GM21381 (cell line): ENCODE data around the gene SH3PXD2A.

Experiments used
- ATAC-seq: cut with Tn5 transposase; IDR thresholded peaks from one replicate; pipeline ENCODE4 v1.9.1; 2021; ENCODE audit warnings: mild to moderate bottlenecking, moderate library complexity; ENCODE audit not compliant: unreplicated experiment

Gene SH3PXD2A

DNA sequence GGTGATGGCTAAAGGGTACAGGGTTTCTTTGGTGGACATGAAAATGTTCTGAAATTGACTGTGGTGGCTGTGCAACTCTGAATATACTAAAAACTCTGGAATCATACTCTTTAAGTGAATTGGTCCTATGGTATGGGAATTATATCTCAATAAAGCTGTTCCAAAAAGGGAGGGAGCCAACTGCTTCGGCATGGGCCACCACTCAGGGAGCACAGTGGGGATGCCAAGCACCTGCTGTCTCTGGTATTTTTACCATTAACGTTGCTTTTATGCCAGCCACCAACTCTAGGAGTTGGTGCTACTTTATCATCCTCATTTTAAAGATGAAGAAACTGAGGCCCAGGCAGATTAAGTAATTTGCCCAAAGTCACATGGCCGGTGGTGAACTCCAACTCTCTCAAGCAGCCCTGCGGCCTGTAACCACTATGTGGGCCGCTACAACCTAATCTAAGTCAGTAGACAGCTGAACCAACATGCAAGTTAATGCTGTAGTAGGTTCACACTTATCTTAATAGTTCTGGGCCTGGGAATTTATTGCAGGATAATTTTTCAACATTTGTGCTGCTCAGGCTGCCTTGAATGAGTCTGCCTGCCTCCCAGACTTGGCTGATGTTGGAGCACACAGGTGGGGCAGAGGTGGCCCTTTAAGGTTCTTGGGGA is 20.8 kb downstream of the SH3PXD2A start:
- ATAC-seq: no peak

DNA sequence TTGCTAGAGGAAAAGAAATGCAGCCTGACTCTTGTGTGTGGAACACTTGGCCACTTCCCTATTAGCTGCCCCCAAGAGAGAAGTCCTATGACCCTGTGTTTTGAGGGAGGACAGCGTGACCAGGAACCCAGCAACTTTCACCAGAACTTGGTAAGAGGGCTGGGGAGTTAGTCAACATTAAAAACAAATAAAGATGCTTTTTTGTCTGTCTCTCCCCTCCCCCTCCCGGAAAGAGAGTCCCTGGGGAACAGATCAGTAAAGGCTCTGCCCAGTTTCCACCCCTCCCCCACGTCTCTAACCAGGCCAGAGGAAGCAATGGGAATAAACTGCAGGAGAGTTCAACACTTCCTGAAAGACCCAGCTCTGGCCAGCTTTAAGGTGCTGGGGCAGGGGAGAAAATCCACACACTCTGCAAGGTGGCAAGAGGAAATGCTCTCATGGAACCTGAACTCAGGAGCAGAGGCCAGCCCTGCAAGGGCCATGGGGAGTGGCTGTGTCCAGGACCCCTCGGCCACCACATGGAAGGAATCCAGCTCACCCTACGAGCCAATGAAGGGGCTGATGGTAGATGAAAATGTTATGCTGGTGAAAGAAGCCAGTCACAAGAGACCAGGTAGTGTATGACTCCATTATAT is 21.5 kb downstream of the SH3PXD2A start:
- no peak for ATAC-seq

DNA sequence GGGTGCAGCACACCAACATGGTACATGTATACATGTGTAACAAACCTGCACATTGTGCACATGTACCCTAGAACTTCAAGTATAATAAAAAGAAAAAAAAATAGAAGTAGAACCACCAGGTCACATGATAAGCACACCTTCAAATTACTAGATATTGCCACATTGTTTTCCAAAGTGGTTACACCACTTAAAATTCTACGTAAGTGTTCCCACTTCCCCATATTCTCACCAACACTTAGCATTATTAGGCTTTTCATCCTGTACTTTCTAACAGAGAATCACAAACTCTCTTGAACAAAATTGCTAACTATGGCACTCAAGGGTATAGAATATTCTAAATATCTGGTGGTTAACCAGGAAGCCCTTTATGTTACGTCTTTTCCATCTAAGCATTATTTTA is 22.6 kb downstream of the SH3PXD2A start:
- ATAC-seq: no peak

DNA sequence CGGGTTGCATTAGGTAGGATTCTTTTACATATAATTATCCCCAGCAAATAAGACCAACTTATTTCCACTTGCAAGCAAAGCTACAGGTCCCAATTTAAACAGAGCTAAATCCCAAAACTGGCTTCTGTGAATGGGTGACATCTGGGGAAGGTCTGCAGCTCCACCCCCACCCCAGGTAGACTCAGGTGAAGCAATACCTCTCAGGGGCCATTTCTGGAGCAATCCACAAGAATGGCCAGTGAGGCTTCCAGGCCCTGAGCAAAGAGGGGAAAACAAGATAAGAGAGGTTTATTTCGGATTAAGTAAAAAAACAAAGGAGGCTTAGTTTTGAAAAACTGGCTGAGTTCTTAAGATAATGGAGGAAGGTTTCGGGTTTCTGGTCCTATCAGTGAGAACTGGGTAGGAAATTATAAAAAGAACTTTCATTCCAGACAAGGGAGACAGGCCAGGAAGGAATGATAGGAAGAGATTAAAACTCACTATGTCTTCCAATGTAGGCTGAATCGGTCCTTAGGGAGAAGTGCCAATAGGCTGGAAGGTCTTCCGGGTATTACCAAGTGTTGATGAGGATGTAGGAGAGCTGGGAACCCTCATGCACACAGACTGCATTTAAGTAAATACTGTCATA is 25.4 kb downstream of the SH3PXD2A start:
- ATAC-seq: no peak

DNA sequence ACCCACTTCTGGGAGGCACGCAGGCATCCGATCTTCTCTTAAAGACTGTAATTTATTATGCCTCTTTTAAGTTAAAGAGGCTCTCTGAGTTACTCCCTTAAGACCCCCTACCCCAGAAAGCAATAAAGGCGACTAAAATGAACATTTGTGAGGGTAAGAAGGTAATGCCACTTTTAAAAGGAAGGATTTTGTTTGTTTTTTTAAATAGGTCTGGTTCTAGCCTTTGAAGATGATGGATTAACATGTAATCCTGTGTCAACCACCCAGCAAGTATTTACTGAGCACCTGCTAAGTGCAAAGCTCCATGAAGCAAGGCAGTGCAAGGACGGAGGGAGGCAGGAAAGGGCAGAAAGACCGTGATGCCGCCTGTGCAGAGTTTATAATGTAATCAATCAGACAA is 26.1 kb downstream of the SH3PXD2A start:
- no peak for ATAC-seq

DNA sequence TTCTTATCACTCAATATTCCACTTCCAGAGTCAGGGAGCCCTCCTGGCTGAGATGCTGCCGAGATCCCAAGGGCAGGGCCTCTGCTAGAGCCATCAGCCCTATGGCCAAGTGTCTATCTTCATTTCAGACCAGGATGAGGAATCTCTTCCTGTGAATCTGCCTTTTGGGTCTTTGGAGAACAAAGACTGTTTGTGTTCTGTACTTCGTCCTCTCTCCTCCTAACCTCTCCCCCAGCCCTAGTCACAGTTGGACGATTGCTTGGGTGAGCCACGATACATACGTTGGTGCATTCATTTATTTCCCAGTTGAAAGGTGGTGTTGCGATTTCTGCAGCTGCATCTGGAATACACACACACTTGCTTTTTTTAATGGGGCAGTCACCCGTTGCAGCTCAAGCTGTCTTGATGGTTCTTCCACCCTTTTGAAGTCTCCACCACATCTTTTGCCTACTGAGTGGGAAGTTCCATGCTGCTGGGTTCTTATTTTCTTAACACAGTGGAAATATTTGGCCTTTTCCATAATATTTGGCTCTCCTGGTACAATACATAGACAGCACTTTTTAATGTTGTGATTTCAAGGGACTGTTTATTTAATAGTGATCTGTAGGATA is 26.7 kb downstream of the SH3PXD2A start:
- ATAC-seq: no peak

DNA sequence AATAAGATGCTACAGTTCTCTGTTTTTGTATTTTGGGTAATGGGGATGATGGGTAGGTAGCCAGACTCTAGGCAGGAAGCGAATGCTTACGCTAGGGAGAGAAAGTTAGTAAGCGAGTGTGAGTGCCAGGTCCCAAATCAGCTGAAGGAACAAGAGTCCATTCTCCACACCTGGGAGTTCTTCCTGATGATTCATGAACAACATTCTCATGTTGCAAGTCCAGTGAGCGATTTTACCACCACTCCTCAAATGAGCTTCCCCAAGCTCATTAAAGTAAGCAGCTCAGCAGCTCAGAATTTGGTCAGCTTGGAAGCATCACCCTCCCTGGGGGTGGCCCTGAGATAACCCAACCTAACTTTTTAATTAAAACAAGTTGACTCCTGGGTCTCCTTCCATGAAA is 27.3 kb downstream of the SH3PXD2A start:
- ATAC-seq: no peak

DNA sequence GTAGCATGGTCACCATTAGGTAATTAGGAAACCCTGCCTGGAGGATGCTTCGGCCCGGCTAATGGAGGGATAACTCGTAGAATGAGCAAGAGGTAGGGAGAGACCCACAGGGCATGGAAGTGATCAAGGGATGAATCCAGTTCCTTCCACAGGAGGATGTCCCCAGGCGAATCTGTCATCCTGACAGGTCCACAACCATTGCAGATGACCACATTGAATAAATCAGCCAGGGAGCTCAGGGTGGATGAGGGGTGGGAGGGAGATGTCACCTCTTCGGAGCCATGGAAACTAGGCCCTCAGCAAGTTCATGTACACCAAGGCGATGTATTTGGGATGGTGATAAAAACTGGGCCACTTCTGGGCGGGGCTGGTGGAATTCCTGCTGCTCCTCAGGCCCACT is 28.5 kb downstream of the SH3PXD2A start:
- no peak for ATAC-seq

DNA sequence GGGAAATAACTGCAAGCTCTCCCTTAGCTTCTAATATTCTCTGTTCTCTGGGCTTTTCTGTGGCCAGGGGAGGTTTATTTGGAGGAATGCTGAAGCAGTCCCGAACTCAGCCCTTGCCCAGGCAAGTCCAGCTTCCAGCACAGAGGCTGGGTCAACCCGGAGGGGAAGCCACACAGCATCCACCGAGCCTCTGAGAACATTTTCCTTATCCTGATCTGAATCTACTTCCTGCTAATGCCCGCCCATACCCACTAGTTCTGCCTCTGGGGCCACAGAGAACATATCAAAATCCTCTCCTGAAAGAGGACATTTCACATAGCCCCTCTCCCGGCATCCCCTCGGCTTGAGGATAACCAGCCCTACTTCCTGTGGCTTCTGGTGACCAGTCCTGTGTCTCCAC is 31.1 kb downstream of the SH3PXD2A start:
- ATAC-seq: no peak

DNA sequence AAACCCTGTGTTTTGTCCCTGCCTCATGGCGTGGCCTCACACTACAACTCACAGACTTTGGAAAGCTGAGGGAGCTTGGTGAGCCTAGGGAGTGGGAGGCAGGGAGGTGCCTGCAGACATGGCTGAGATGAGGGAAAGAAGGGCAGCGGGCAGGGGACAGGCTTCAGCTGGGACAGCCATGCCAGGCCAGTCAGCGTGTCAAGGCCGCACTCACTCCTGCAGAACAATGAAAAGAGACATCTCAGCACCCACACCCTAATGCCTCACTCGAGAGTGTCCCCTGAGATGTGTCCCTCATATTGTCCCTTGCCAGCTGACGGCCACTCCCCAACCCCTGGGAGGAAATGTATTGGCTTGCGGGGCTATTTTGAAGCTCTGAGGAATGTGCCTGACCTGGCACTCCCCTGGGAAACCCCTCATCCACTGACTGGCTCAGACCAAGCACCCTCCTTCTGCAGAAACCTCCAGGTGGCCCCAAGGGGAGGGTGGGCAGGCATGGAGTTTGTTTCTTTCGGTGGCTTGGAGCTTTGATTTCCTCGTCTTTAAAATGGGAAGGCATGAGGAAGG is 31.6 kb downstream of the SH3PXD2A start:
- ATAC-seq: no peak

DNA sequence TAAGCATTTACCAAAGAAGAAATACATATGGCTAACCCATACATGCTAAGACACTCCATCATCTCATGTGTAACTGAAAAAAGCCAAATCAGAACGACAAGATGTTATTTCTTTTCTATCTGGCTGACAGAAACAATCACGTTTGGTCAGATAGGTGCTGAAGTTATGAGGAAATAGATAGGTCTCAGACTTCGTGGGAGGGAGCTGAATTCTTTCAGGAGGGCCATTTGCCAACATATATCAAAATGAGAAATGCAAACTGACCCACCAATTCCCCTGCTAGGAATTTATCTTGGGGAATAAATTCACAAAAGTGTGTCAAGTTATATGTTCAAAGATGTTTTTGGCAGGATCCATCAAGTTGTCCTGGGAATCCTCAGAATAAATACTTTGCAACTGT is 32.6 kb downstream of the SH3PXD2A start:
- ATAC-seq: no peak

DNA sequence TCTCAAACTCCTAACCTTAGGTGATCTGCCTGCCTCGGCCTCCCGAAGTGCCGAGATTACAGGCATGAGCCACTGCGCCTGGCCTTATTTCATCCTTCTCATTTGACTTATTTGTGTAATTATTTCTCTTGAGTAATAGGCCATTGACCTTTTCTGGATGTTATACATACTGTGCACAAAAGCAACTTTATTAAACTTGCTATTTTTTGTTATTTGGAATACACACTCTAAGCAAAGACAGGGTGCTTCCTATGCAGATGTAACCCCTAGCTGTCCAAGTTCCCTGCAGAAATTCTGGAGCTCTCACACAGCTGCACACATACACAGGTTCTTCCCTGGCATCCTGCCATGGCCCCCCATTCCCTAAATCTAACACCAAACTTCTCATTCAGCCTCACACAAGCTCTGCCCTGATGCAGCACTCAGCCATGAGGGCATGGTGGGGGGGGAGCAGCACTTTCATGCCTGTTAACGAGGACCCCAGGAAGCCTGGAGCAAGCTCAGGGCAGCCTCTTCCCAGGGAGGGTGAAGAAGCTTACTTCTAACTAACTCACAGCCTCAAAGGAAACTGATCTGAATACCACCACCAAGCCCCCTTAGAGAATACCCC is 33.2 kb downstream of the SH3PXD2A start:
- no peak for ATAC-seq

DNA sequence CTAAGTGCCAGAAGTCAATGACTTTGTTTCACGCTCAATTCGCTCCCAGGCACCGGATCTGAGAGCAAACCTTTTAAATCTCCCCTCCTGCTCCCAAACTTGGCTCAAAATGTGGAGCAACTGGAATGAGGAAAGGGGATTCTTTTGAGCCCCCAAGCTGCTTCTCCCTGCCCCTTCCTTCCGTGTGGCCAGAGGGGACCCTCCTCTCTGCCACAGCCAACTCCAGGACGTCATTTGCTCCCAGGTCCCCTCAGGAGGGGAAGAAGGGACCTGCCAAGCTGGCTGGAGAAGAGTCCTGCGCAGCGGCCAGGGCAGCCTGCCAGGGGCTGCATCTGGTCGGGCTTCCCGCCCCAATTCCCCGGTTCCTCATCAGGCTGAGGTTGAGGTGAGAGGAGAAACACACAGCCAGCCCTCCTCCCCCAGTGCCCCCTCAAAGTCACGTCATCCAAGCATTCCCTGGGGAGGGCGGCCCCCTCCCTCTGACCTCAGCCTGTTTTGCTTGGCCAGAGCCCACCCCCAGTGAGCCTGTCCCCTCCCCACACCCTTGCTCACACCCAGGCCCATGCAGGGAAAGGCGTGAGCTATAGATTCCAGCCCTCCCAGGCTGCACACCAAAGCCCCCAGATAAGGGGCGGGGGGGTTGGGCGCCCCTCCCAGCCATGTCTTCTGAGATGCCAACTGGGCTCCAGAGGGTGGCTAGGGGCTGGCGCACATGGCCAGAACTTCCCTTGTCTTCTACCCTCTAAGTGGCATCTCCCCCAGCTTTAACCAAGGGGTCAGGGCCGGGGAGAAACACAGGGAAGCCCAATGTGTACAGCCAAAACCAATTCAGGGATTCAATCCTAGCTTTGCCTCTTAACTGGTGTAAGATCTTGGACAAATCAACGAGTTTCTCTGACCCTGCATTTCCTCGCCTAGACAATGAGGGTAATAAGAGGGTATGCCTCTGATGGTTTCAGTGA is 35.0 kb downstream of the SH3PXD2A start:
- ATAC-seq: no peak

DNA sequence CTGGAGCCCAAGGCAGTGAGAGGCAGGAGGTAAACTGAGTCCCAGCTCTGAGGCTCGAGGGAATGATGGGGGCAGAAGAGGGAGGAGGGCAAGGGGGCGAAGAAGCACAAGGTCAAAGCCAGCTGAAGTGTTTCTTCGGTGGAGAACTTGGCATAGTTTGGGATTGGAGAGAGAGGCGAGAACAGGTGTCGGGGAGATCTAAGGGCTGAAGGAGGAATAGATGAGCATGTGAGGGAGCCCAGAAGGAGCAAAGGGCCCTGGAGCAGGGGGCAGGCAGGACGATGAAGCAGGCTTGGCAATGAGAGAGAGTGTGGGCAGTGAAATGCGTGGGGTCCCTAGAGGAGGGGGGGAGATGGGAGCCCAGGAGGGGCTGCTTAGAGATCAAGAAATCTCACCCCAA is 35.9 kb downstream of the SH3PXD2A start:
- ATAC-seq: no peak

DNA sequence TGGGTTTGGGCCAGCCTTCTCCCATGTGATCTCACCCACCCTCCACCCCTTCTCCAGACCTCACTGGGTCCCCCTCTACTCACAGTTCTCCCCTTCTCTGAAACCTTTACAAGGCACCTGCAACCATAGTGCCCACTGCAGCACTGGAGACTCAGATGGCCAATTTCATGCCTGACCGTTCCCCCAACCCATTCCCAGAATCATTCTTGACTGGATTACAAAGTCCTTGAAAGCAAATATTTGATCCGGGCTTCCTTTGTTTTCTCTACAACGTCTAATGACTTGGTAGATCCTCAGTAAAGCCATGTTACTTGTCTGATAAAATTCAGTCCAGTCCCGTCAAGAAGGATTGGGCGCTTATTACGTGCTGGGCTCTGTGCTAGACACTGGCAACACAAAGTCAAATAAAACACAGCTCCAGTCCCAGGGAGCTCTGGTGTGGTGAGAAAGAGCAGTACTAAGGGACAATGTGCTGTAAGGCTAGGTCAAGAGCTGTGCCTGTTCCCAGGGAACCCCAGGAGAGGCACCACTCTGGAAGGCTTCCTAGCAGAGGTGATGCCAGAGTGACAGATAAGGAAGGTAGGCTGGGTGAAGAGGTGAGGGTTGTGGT is 36.5 kb downstream of the SH3PXD2A start:
- ATAC-seq: no peak

DNA sequence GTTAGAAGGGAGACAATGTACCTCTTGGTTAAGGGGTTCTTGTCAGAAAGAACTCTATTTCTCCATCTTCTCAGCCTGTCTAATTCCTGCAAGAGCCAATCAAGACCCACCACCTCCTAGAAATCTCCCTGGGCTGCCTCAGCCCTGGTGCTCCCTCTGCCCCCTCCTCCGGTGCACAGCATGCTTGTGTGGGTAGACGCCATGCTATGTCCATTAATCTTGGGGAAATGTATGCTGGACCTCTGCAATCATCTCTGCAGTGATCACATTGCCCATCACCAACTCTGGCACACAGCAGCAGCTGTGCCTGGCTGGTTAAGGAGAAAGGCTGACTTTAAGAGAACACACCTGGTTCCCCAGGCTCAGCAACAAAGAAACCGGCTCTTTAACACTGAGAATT is 37.3 kb downstream of the SH3PXD2A start:
- ATAC-seq: no peak

DNA sequence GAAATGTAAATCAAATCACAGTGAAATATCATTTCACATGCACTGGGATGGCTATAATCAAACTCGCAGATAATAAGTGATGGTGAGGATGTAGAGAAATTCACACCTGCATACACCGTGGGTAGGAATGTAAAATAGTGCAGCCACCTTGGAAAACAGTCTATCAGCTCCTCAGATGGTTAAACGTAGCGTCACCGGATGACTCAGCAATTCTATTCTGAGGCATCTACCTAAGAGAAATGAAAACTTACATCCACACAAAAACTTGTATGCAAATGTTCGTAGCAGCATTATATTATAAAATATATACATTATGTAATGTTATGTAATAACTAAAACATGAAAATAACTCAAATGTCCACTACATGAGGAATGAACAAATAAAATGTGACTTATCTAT is 38.9 kb downstream of the SH3PXD2A start:
- no peak for ATAC-seq

DNA sequence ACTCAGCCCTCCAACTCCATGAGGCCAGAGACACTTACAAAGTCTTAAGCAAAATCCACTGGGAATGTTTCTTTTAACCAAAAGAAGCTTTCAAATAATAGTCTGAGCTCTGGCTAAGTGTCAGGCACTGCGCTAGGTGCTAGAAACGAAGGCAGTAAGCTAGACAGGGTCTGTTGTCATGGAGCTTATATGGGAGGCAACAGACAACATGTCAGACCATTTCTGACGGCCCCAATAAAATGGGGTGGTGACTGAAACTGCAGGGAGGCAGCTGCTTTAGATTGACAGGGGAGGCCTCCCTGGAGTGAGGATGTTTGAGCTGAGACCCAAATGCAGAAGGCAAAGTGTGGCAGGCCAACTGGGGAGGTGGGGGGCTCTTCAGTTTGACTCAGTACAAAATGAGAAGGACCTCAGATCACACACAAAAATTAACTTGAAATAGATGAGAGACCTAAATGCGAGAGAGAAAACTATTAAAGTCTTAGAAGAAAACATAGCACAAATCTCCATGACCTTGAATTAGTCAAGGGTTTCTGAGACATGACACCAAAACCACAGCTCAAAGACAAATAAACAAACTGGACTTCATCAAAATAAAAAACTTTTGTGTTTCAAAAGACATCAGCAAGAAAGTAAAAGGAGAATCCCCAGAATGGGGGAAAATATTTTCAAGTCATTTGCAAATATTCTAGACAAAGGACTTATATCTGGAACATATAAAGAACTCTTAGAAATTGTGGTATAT is 40.6 kb downstream of the SH3PXD2A start:
- ATAC-seq: no peak

DNA sequence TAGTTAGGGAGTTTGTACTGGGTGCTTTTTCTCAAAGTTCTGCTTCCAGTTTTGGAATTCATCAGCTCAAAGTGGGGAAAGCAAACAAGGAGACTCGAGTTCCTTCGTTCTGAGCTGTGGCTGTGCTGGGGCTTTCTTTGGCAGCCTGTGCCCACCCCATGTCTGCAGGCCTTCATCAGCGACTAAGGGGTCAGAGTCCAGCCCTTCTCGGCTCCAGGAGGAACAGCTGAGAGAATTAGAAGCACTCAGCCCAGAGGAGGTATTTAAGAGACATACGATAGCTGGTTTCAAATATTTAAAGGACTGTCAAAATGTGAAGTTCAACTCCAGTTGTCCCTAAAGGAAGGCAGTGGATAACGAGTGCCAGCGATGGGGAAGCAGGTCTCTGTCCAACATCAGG is 41.3 kb downstream of the SH3PXD2A start:
- ATAC-seq: no peak
